Left lung (tissue), 10 donors: Measurements from ENCODE around the gene CST2. TPM values are rescaled to one million over a fixed set of nuclear protein-coding genes. Genes with fewer than 3 reads are reported as not detected.

Source experiments
- ATAC-seq: fragments of 200-7000 bp; cut with Tn5 transposase; one replicate; pipeline ENCODE4 v1.9.1; 2020; ENCODE audit warnings: moderate library complexity
- DNase-seq, 4 donors: peaks; one replicate each; pipeline ENCODE4 v3.0.0-alpha.2; 2013 to 2020
- H3K27ac ChIP-seq, 2 donors: fragments of 200-600 bp; sonication (generic) in 1 of 2; one replicate each; pipeline versions ENCODE4 v1.5.0 to v1.8.0; 2020 to 2021
- H3K27me3 ChIP-seq, 2 donors: fragments of 200-600 bp; sonication (generic) in 1 of 2; one replicate each; pipeline versions ENCODE4 v1.5.0 to v1.8.0; 2020 to 2021
- H3K36me3 ChIP-seq, 2 donors: fragments of 200-600 bp; sonication (generic) in 1 of 2; one replicate each; pipeline versions ENCODE4 v1.5.0 to v1.8.0; 2020 to 2021
- H3K4me1 ChIP-seq, 2 donors: fragments of 200-600 bp; one replicate each; pipeline ENCODE4 v1.8.0; 2021
- H3K4me3 ChIP-seq, 2 donors: fragments of 200-600 bp; sonication (generic) in 1 of 2; one replicate each; pipeline versions ENCODE4 v1.5.0 to v1.8.0; 2020 to 2021; ENCODE audit warnings: mild to moderate bottlenecking in 1 of 2
- H3K9me3 ChIP-seq, 2 donors: fragments of 200-600 bp; sonication (generic) in 1 of 2; one replicate each; pipeline versions ENCODE4 v1.5.0 to v1.8.0; 2020 to 2021
- intact Hi-C, 2 donors: fragments of 100-400 bp; cut with DNase I; formaldehyde crosslinking; loops; one replicate each; pipeline versions ENCODE4 v1.11.2 to v1.14.2; 2022
- polyA plus RNA-seq, 6 donors: library from polyadenylated mRNA; unstranded; fragments of 120-200 nt; gene quantifications; one replicate each; pipeline ENCODE4 v1.2.1, GENCODE V29; 2013; ENCODE audit not compliant: insufficient read length in 6 of 6
- total RNA-seq, 2 donors: library from RNA; stranded (reverse); fragmentation: NEBNext Ultra II Directional; extraction: Animal tissue kit (Norgen Biotek cat#: 25700); gene quantifications; one replicate each; pipeline ENCODE4 v1.2.1, GENCODE V29; 2021
- TF ChIP-seq, protein P1 (sequence below), 2 donors: fragments of 200-600 bp; sonication (generic) in 1 of 2; IDR thresholded peaks; one replicate each; pipeline versions ENCODE4 v1.5.0 to v1.8.0; 2021; ENCODE audit warnings: antibody characterized with exemption in 2 of 2
- donor health status: DM: no; HTN: yes; CAD: no.
- donor health status: DM: no; HTN: no; CAD: no.

The CST2 gene
- total and polyA plus RNA-seq, 8 donors = 0.23 to 13.0 (median 0.39) TPM; not detected in 3

DNA sequence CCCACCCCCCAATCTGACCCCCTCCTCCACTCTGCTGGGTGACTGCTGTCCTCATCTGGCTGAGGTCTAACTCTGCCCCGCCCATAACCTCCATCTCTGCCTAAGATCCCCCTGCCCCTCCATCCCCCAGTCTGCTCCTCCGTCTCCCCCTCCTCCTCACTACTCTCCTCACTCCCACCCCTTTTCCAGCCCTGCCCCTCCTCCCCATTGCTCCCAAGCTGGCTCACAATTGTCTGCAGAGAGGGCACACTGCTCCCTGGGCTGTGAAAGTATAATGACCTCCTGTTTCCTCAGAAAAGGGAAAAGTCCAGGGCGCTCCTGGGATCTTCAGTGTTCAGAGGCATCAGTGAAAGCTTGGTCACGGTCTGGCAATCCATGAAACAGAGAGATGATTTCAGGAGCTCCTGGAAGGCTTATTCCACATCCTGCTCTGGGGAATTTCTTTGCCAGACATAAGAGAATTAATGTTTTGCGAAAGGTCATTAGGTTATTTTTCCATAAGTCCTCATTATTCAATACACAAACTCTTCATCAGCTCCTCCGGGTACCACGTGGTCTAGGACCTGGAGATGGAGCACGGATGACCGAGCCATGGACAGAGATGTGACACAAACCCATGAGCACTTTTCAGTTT lies 31.6 kb upstream of the CST2 start:
- no peak overlapping the region for H3K27ac ChIP-seq
- no peaks in the 10 kb centered on the region for H3K9me3 ChIP-seq
- intact Hi-C loops = loop anchor here in 1 of 2 donors (5.0 kb wide), 1 partner anchor 41 kb away; no protein-coding TSS in a partner anchor
- ATAC-seq (no peak), DNase-seq (no peak)
- H3K4me3 ChIP-seq = no peak overlapping the region
- no peaks in the 10 kb centered on the region for H3K27me3 ChIP-seq
- no peaks in the 10 kb centered on the region for H3K4me1 ChIP-seq
- TF ChIP-seq, protein P1, sequence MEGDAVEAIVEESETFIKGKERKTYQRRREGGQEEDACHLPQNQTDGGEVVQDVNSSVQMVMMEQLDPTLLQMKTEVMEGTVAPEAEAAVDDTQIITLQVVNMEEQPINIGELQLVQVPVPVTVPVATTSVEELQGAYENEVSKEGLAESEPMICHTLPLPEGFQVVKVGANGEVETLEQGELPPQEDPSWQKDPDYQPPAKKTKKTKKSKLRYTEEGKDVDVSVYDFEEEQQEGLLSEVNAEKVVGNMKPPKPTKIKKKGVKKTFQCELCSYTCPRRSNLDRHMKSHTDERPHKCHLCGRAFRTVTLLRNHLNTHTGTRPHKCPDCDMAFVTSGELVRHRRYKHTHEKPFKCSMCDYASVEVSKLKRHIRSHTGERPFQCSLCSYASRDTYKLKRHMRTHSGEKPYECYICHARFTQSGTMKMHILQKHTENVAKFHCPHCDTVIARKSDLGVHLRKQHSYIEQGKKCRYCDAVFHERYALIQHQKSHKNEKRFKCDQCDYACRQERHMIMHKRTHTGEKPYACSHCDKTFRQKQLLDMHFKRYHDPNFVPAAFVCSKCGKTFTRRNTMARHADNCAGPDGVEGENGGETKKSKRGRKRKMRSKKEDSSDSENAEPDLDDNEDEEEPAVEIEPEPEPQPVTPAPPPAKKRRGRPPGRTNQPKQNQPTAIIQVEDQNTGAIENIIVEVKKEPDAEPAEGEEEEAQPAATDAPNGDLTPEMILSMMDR (IDR thresholded peaks at IDR 0.05) = no peak
- H3K36me3 ChIP-seq = no peaks in the 10 kb centered on the region

DNA sequence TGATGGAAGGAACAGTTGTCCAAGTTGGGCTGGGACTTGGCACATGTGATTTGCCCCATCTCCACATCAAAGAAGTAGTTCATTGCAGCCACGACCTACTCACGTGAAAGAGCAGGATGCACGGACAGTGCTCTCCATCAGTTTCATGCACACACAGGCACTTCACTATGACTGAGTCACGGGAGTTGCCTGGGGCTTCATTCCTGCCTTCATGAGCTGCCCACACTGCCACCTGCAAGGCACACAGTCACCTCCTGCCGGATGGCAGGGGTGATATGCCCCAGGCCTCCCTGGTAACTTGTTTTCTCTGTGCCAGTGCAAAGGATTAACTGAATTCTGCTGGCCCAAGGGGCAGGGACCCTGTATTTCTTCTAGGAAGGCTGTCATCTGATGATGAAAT lies 30.2 kb upstream of the CST2 start:
- ATAC-seq (no peak), DNase-seq (no peak)
- intact Hi-C loops = loop anchor here in 1 of 2 donors (5.0 kb wide), 1 partner anchor 39 kb away; no protein-coding TSS in a partner anchor
- Histone ChIP-seq H3K36me3 (no peaks in the 10 kb centered on the region), H3K4me1 (no peaks in the 10 kb centered on the region), H3K9me3 (no peaks in the 10 kb centered on the region), H3K4me3 (no peak overlapping the region), H3K27ac (no peak overlapping the region), H3K27me3 (no peaks in the 10 kb centered on the region)
- TF ChIP-seq, protein P1 (IDR thresholded peaks at IDR 0.05) = no peak

DNA sequence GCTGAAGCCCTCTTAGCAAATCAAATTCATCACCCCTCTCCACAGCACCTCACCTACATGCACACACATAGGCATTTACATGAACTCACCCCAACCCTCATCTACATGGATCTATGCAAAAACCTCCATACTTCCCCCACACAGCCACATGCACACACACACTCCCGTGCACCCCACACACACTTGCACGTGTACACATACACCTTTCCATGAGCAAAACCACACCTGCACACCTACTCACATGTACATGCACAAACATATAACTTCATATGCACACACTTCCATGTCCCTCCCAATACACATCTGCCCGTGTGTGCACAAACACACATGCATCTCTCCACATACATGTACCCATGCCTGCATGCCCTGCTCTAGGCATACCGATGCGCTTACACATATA lies 29.7 kb upstream of the CST2 start:
- DNase-seq (no peak), ATAC-seq (no peak)
- no peak overlapping the region for H3K4me3 ChIP-seq
- no peaks in the 10 kb centered on the region for H3K27me3 ChIP-seq
- H3K4me1 ChIP-seq = no peaks in the 10 kb centered on the region
- intact Hi-C loops = loop anchor here in 1 of 2 donors (5.0 kb wide), 1 partner anchor 39 kb away; no protein-coding TSS in a partner anchor
- no peaks in the 10 kb centered on the region for H3K9me3 ChIP-seq
- TF ChIP-seq, protein P1 (IDR thresholded peaks at IDR 0.05) = no peak
- H3K27ac ChIP-seq = no peak overlapping the region
- no peaks in the 10 kb centered on the region for H3K36me3 ChIP-seq

DNA sequence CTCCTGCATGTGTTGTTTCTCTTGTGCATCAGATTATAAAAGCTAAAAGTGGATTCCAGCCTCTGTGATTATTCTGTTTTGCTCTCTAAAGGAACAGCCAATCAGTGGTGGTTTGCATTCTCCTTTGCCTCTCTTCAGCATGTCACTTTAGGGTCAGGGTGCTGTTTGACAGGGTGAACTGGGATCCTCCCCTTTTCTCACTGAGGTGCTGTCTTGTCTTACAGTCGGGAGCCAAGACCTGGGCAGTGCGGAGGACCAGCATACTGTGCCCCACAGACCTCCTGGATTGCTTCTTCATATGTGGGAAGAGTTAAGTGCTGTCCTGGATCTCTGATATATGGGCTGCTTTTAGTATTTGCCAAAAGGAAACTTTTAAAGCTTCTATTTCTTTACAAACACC lies 15.2 kb upstream of the CST2 start:
- Histone ChIP-seq H3K27me3 (no peaks in the 10 kb centered on the region), H3K36me3 (no peaks in the 10 kb centered on the region), H3K4me1 (no peaks in the 10 kb centered on the region), H3K9me3 (no peaks in the 10 kb centered on the region), H3K4me3 (no peak overlapping the region), H3K27ac (no peak overlapping the region)
- no peak for ATAC-seq
- TF ChIP-seq, protein P1 (IDR thresholded peaks at IDR 0.05) = no peak
- intact Hi-C loops = no loop called here
- no peak for DNase-seq

DNA sequence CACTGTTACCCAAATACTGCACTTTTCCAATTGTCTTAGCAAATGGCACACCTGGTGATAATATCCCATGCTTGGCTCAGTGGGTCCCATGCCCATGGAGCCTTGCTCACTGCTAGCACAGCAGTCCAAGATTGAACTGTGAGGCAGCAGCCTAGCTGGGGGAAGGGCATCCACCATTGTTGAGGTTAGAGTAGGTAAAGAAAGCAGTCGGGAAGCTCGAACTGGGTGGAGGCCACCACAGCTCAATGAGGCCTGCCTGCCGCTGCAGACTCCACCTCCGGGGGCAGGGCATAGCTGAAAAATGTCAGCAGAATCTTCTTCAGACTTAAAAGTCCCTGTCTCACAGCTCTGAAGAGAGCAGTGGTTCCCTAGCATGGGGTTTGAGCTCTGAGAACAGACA lies 9.2 kb upstream of the CST2 start:
- TF ChIP-seq, protein P1 (IDR thresholded peaks at IDR 0.05) = no peak
- no peaks in the 10 kb centered on the region for H3K9me3 ChIP-seq
- H3K27ac ChIP-seq = no peak overlapping the region
- DNase-seq (no peak), ATAC-seq (no peak)
- H3K4me1 ChIP-seq = no peaks in the 10 kb centered on the region
- intact Hi-C loops = no loop called here
- H3K4me3 ChIP-seq = no peak overlapping the region
- H3K36me3 ChIP-seq = no peaks in the 10 kb centered on the region
- H3K27me3 ChIP-seq = no peaks in the 10 kb centered on the region
